Central memory CD4-positive, alpha-beta T cell (primary cell): ENCODE results near the gene GPR157.

Source experiments
- DNase-seq: peaks from one replicate; pipeline ENCODE4 v3.0.0; 2022

GPR157 gene

GRCh38 chr1:9086045-9086444 is 42.9 kb downstream of the GPR157 start:
- DNase-seq = no peak

GRCh38 chr1:9085306-9085940 is 43.5 kb downstream of the GPR157 start:
- no peak for DNase-seq

DNA sequence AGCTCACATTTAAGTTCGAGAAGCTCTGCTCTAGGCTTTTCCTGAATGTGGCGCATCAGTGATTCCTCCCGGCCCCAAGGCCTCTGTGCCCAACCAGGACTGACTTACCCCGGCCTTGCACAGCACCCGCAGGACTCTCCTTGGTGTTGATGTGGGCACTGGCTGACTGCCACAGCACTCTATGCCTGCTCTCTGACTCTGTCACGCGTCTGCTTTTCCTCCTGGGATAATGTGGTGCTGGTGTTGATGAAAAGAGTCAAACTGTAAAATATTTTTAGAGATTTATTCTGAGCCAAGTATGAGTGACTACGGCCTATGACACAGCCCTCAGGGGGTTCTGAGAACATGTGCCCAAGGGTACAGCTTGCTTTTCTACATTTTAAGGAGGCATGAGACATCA is 44.0 kb downstream of the GPR157 start:
- no peak for DNase-seq

DNA sequence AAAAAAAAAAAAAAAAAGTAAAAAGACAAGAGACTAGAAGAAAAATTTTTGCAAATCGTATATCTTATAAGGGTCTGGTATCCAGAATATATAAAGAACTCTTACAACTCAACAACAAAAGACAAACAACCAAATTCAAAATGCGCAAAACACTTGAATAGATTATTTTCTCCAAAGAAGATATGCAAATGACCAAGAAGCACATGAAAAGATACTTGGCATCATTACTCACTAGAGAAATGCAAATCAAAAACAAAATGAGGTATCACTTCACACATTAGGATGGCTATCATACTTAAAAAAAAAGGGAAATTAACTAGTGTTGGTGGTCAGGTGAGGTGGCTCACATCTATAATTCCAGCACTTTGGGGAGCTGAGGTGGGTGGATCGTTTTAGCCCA is 47.4 kb downstream of the GPR157 start:
- no peak for DNase-seq

- DNase-seq = no peak
Measured at GRCh38 chr1:9080705-9081291, 48.1 kb downstream of the GPR157 start.

GRCh38 chr1:9079988-9080704 is 48.8 kb downstream of the GPR157 start:
- no peak for DNase-seq

GRCh38 chr1:9078752-9079500 is 50.0 kb downstream of the GPR157 start:
- DNase-seq = no peak

GRCh38 chr1:9078015-9078751 is 50.7 kb downstream of the GPR157 start:
- DNase-seq = no peak

DNA sequence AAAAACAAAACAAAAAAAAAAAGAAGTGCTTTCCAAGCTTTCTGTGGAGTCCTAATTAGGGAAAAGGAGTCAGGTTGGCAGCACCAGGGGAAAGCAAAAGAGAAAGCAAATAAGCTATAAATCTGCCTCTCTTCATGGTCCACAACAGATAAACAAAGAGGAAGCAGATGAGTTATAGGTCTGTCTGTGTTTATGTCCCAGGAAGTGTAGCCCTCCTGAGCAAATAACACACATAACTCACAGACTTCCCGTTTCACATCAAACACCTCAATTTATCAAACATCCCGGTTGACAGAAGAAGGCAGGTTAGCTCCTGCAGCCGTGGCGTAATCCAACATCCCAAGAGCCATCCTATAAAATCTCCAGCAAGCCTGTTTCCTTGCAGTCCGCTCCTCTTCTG is 53.9 kb downstream of the GPR157 start:
- no peak for DNase-seq

- no peak for DNase-seq
Measured at GRCh38 chr1:9073143-9073542, 55.8 kb downstream of the GPR157 start.

DNA sequence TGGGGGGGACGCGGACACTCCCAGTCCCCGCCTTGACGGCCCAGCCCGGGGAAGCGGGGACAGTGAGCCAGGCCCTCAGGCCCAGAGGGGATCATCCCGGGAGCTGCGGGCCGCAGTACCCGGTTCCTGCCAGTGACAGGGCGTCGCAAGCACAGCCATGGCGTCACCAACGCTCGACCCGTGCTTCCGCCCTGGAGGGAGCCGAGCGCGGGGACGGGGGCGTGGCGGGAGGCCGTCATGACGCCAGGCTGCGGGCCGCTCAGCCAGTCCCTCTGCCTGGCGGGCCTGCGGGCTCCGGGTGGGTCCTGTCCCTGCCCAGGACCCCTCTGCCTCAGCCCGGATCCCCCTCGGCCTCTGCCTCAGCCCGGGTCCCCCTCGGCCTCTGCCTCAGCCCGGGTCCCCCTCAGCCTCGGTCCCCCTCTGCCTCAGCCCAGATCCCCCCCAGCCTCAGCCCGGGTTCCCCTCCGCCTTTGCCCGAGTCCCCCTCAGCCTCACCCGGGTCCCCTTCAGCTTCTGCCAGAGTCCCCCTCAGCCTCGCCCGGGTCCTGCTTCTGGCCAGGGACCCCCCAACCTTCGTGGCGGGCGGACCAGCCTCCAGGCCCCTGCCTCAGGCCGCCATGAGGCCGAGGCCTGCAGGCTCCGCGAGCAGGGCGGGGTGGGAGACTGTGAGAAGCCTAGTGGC is 57.2 kb downstream of the GPR157 start:
- no peak for DNase-seq

DNA sequence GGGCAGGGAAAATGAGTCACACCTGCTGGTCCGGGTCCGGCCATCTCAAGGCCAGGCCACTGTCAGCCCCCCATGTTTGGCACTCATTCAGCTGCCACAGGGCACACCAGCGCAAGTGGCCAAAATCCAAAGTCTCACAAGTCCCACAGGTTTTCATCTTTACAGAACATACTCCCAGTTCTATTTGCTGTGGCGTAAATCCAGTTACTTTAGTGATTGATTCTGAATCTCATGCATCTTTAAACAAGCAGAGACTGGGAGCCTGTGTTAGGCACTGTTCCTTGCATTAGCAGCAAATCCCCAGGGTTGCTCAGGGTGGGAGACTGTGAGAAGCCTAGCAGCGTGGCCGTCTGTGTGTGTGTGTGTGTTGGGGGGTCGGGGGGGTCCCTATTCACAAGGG is 58.4 kb downstream of the GPR157 start:
- DNase-seq = no peak

- no peak for DNase-seq
Measured at GRCh38 chr1:9069326-9070100, 59.4 kb downstream of the GPR157 start, which contains the start of gene SLC2A5. TSS of gene SLC2A5 (minus strand) at chr1:9069635. CDS start at chr1:9069536, 99 bp downstream.

DNA sequence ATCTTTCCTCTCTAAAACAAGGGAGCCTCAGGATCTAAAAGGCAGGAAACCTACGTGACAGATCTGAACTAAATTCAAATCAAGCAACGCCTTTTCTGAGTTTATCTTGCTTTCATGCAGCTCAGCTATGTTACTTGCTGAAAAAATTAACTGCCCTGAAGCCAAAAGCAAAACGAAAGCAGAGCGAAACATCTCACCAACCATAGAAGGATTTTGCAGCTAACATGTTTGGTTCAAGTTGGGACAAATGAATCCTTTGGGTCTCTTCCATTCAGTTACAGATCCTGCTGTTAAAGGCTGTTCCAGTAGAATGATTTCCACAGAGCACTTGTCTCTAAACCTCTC is 59.9 kb downstream of the GPR157 start:
- no peak for DNase-seq

DNA sequence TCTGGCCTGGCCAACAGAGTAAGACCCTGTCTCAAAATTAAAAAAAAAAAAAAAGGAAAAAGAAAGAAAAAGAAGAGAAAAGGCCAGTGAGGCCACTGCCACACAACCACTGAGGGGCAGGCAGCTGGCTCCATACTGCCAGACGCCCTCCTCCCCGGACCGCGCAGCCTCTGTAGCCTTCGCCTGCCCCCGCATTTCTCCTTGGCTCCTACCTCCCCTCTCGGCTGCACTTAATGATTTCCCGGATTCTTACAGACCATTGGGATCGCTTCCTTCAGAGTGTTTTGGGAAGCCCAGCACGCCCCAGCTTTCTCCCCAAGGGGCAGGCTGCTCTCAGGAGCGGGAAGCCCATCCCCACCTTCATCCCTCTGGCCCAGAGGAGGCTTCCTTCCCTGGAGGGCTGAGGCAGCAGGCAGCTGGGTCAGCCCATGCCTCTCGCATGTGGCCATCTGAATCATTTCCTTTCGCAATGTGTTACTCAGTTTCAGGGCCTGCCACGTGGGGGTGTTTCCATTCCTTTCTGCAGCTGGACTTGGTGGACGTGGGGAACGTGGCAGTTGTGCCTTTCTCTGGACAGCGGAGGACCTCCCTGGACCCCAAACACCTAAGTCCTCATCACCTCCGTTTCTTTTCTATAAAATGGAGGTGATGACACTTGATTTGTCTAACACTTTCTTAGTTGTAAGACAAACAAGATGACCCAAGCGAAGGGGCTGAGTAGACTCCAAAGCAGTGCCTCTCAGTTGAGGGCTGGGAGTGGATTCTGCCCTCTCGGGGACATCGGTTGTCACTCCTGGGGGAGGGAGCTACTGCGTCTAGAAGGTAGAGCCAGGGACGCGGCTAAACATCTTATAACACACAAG is 61.7 kb downstream of the GPR157 start:
- no peak for DNase-seq

- DNase-seq = no peak
Measured at GRCh38 chr1:9065213-9065751, 63.6 kb downstream of the GPR157 start.

DNA sequence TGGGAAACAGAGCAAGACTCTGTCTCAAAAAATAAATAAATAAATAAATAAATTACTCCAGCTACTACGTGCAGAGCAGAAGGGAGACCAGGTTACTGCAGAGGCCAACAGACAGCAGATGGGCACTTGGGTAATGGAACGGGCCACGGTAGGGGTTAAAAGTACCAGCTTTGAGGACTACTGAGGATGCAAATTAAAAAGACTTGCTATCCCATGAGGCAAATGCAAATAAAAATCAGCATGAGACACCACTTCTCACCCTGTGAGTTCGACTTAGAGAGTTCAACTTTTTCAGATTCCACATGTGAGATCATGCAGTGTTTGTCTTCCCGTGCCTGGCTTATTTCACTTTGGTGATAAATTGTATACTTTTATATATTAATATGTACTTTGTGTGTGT is 66.1 kb downstream of the GPR157 start:
- no peak for DNase-seq

- DNase-seq = no peak
Measured at GRCh38 chr1:9062021-9062471, 66.9 kb downstream of the GPR157 start.

DNA sequence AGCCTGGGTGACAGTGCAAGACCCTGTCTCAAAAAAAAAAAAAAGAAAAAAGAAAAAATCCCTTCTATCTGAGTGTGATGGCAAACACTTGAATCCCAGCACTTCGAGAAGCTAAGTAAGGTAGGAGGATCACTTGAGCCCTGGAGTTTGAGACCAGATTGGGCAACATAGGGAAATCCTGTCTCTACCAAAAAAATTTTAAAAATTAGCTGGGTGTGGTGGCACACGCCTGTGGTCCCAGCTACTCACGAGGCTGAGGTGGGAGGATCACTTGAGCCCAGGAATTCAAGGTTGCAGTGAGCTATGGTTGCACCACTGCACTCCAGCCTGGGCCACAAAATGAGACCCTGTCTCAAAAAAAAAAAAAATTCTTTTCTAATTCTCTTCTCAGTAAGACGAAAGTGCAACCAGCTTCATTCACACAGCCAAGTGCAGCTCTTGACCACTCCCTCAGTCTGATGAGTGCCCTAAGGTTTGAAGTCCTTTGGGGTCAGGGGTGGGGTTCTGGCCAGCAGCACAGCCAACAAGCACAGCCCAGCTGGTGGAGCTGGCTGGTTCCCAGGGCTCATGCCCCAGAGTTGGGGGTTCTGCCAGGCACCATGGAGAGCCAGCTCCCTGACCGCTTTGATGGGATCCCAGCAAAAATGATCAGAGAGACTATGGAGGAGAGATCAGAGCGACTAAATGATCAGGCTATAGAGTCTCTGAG is 67.5 kb downstream of the GPR157 start:
- no peak for DNase-seq
